Measurements from ENCODE around the gene NFU1.

DNA sequence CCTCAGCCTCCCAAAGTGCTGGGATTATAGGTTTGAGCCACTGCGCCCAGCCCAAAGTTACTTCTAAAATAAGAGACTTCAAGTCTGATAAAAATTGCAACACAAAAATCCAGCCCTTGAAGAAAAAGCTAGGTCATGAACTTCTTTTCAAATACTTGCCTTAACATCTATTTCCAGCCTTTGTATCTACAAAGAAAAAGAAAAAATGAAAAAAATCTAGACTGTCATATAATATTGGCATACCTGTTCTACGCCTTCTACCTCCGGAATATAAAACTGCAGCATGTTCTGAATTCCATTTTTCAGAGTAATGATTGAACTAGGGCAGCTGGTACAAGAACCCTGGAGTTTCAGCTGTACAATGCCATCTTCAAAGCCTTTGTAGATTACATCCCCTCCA, 37.1 kb downstream of the NFU1 start:
- TF ChIP-seq POLR2AphosphoS5 (IDR thresholded peaks at IDR 0.05; ENCODE audit: borderline replicate concordance, low read depth, low read length) (no peak), EZH2 (IDR thresholded peaks at IDR 0.05) (no peak), FOXP2 (optimal IDR thresholded peaks at IDR 0.05; ENCODE audit: control extremely low read depth, extremely low read length, insufficient read depth) (no peak)
